Coronary artery (tissue), 2 donors: ENCODE results near the gene DRAM2.
"Not testable (repeated sequence)": the region's sequence is repeated elsewhere in the genome, so short reads cannot be mapped to it uniquely, and the experiment has no call there.

Source experiments
- DNase-seq: peaks from one replicate; pipeline ENCODE4 v3.0.0-alpha.2; 2017; ENCODE audit warnings: low spot score
- H3K27ac ChIP-seq, 2 donors: fragments of 200-600 bp; sonication (generic); one replicate each; pipeline ENCODE4 v1.5.1; 2016 to 2019
- H3K4me3 ChIP-seq: fragments of 200-600 bp; sonication (generic); 2 replicates; pipeline ENCODE4 v1.5.1; 2016; ENCODE audit warnings: mild to moderate bottlenecking, moderate library complexity
- TF ChIP-seq, protein P1 (sequence below): fragments of 200-600 bp; sonication (generic); IDR thresholded peaks from one replicate; pipeline ENCODE4 v1.5.1; 2019; ENCODE audit warnings: antibody characterized with exemption

The DRAM2 gene

DNA sequence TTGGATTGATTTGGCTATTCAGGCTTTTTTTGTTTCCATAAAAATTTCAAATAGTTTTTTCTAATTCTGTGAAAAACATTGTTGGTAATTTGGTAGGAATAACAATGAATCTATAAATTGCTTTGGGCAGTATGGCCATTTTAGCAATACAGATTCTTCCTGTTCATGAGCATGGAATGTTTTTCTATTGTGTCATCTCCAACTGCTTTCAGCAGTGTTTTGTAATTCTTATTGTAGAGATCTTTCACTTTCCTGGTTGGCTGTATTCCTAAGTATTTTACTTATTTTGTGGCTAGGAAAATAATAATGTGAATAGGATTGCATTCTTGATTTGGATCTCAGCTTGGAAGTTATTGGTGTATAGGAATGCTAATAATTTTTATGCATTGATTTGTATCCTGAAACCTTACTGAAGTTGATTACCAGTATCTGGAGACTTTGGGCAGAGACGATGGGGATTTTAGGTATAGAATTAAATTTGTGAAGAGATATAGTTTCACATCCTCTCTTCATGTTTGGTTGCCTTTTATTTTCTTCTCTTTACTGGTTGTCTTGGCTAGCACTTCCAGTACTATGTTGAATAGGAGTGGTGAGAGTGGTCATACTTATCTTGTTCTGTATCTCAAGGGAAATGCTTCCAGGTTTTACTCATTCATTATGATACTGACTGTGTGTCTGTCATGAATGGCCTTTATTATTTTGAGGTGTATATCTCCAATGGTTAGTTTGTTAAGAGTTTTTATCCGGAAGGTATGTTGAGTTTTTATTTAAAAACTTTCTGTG is 57.3 kb downstream of the DRAM2 start:
- no peak for DNase-seq
- TF ChIP-seq, protein P1, sequence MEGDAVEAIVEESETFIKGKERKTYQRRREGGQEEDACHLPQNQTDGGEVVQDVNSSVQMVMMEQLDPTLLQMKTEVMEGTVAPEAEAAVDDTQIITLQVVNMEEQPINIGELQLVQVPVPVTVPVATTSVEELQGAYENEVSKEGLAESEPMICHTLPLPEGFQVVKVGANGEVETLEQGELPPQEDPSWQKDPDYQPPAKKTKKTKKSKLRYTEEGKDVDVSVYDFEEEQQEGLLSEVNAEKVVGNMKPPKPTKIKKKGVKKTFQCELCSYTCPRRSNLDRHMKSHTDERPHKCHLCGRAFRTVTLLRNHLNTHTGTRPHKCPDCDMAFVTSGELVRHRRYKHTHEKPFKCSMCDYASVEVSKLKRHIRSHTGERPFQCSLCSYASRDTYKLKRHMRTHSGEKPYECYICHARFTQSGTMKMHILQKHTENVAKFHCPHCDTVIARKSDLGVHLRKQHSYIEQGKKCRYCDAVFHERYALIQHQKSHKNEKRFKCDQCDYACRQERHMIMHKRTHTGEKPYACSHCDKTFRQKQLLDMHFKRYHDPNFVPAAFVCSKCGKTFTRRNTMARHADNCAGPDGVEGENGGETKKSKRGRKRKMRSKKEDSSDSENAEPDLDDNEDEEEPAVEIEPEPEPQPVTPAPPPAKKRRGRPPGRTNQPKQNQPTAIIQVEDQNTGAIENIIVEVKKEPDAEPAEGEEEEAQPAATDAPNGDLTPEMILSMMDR: no peak
- no peak overlapping the region for H3K27ac ChIP-seq
- no peak overlapping the region for H3K4me3 ChIP-seq

DNA sequence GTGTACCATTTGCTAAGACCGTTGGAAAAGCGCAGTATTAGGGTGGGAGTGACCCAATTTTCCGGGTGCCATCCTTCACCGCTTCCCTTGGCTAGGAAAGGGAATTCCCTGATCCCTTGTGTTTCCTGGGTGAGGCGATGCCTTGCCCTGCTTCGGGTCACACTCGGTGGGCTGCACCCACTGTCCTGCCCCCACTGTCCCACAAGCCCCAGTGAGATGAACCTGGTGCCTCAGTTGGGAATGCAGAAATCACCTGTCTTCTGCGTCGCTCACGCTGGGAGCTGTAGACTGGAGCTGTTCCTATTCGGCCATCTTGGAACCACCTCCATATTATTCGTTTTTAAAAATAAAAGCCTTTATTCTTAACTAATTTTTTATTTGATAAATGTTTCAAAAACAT is 60.6 kb downstream of the DRAM2 start:
- H3K4me3 ChIP-seq, DNase-seq, H3K27ac ChIP-seq: not testable (repeated sequence)

DNA sequence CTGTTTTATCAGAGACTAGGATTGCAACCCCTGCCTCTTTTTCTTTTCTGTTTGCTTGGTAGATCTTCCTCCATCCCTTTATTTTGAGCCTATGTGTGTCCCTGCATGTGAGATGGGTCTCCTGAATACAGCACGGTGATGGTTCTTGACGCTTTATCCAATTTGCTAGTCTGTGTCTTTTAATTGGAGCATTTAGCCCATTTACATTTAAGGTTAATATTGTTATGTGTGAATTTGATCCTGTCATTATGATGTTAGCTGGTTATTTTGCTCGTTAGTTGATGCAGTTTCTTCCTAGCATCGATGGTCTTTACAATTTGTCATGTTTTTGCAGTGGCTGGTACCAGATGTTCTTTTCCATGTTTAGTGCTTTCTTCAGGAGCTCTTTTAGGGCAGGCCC is 62.6 kb downstream of the DRAM2 start:
- not testable (repeated sequence) for H3K4me3 ChIP-seq, H3K27ac ChIP-seq, DNase-seq
